Endothelial cell of umbilical vein (primary cell): Measurements from ENCODE around the gene ATF6B. TPM values are rescaled to one million over a fixed set of nuclear protein-coding genes. Genes with fewer than 3 reads are reported as not detected.
"Not testable (repeated sequence)": the region's sequence is repeated elsewhere in the genome, so short reads cannot be mapped to it uniquely, and the experiment has no call there.

ENCODE experiments used
- BruUV-seq: library from RNA; stranded (reverse); fragments of 400-500 nt; replicated peaks from 2 replicates; lab custom pipeline; 2021; lab: Mats Ljungman, UMichigan
- CTCF ChIA-PET: fragments of 300-600, 350-600 bp; sonication (Branson Sonifier 250); formaldehyde crosslinking; loops from one replicate; lab custom pipeline; 2021; ENCODE audit warnings: antibody characterized with exemption, inconsistent platforms; lab: Charles Lee
- POLR2A ChIA-PET: fragments of 300-600, 350-600 bp; sonication (Branson Sonifier 250); formaldehyde crosslinking; loops from one replicate; lab custom pipeline; 2021; ENCODE audit warnings: antibody characterized with exemption, inconsistent platforms; lab: Charles Lee
- DNase-seq: peaks from one replicate; pipeline ENCODE4 v3.0.0-alpha.2; 2011; ENCODE audit warnings: low read depth, low spot score
- FAIRE-seq: peaks from 2 replicates; lab custom pipeline; 2011; peaks lifted over from hg19 to GRCh38; lab: Jason Lieb, UNC
- H2AFZ ChIP-seq: 2 replicates; pipeline ENCODE4 v1.6.0; 2012; ENCODE audit warnings: low read depth, low read length, control low read depth, inconsistent platforms
- H3K27ac ChIP-seq: 2 replicates; pipeline ENCODE4 v1.5.1; 2011; ENCODE audit warnings: low read depth, mild to moderate bottlenecking, control low read depth, low read length, moderate library complexity; ENCODE audit not compliant: insufficient read depth
- H3K27me3 ChIP-seq, 2 experiments: 2 replicates each; pipeline versions ENCODE4 v1.6.0 to v1.6.1; 2011; ENCODE audit warnings: low read length in 2 of 2, mixed read lengths in 1 of 2; ENCODE audit not compliant: control insufficient read depth in 2 of 2, insufficient read depth in 2 of 2
- H3K36me3 ChIP-seq, 2 experiments: 2 replicates in 1 of 2; 3 replicates in 1 of 2; pipeline ENCODE4 v1.5.1; 2011; ENCODE audit warnings: low read length in 2 of 2, mild to moderate bottlenecking in 1 of 2, moderate library complexity in 1 of 2; ENCODE audit not compliant: control insufficient read depth in 2 of 2, insufficient read depth in 2 of 2; ENCODE audit errors: extremely low read depth in 1 of 2
- H3K4me1 ChIP-seq: 3 replicates; pipeline ENCODE4 v1.5.1; 2011; ENCODE audit warnings: mild to moderate bottlenecking, low read length; ENCODE audit not compliant: control insufficient read depth, insufficient read depth; ENCODE audit errors: extremely low read depth
- H3K4me2 ChIP-seq: 2 replicates; pipeline ENCODE4 v1.6.1; 2011; ENCODE audit warnings: low read length, control low read depth, mixed read lengths; ENCODE audit not compliant: insufficient read depth
- H3K4me3 ChIP-seq, 3 experiments: fragments of 200-600 bp in 1 of 3; sonication (generic), shearing (Covaris generic) in 1 of 3; replicated peaks in 1 of 3; 2 replicates each; pipeline ENCODE4 v1.5.1; 2011 to 2016; ENCODE audit warnings: control low read depth in 3 of 3, low read length in 3 of 3, mild to moderate bottlenecking in 2 of 3, inconsistent platforms in 1 of 3, low read depth in 1 of 3, moderate library complexity in 1 of 3; ENCODE audit not compliant: insufficient read depth in 1 of 3
- H3K79me2 ChIP-seq: 2 replicates; pipeline ENCODE4 v1.6.0; 2012; ENCODE audit warnings: low read length, inconsistent platforms; ENCODE audit not compliant: control insufficient read depth, insufficient read depth
- H3K9ac ChIP-seq: replicated peaks from 2 replicates; pipeline ENCODE3; 2011; ENCODE audit warnings: low read length, control low read depth; ENCODE audit not compliant: insufficient read depth; ENCODE audit errors: extremely low read depth
- H3K9me1 ChIP-seq: replicated peaks from 3 replicates; pipeline ENCODE4 v1.6.0; 2011; ENCODE audit warnings: mild to moderate bottlenecking, low read length; ENCODE audit not compliant: control insufficient read depth, insufficient read depth; ENCODE audit errors: extremely low read depth
- H3K9me3 ChIP-seq: replicated peaks from 2 replicates; pipeline ENCODE4 v1.5.1; 2012; ENCODE audit warnings: low read length, inconsistent platforms; ENCODE audit not compliant: control insufficient read depth, insufficient read depth
- H4K20me1 ChIP-seq: replicated peaks from 2 replicates; pipeline ENCODE3; 2011; ENCODE audit warnings: mild to moderate bottlenecking, low read length; ENCODE audit not compliant: control insufficient read depth, insufficient read depth; ENCODE audit errors: extremely low read depth
- EZH2 ChIP-seq: IDR thresholded peaks from 2 replicates; pipeline ENCODE4 v1.6.1; 2012; ENCODE audit warnings: borderline replicate concordance, low read depth, mild to moderate bottlenecking, moderate library complexity, low read length, inconsistent platforms; ENCODE audit not compliant: severe bottlenecking
- FOS ChIP-seq: IDR thresholded peaks from 2 replicates; pipeline ENCODE4 v1.6.1; 2011; ENCODE audit warnings: mild to moderate bottlenecking, low read length, moderate library complexity, borderline replicate concordance; ENCODE audit not compliant: insufficient read depth
- GATA2 ChIP-seq: IDR thresholded peaks from 2 replicates; pipeline ENCODE4 v1.7.0; 2011; ENCODE audit warnings: low read depth, mild to moderate bottlenecking, moderate library complexity, mixed read lengths, low read length; ENCODE audit not compliant: insufficient read length, insufficient read depth
- JUN ChIP-seq: IDR thresholded peaks from 2 replicates; pipeline ENCODE4 v1.6.1; 2011; ENCODE audit warnings: borderline replicate concordance, low read depth; ENCODE audit not compliant: insufficient read length, insufficient read depth
- MAX ChIP-seq: IDR thresholded peaks from 2 replicates; pipeline ENCODE4 v1.6.1; 2011; ENCODE audit not compliant: insufficient read depth, insufficient read length
- MYC ChIP-seq: IDR thresholded peaks from one replicate; pipeline ENCODE4 v1.6.1; 2011; ENCODE audit warnings: mild to moderate bottlenecking, low read depth, low read length
- POLR2A ChIP-seq: IDR thresholded peaks from 2 replicates; pipeline ENCODE4 v1.6.1; 2012; ENCODE audit warnings: low read depth, mild to moderate bottlenecking, control low read depth, low read length
- POLR2AphosphoS5 ChIP-seq: IDR thresholded peaks from 2 replicates; pipeline ENCODE4 v1.6.1; 2012; ENCODE audit warnings: low read depth, mild to moderate bottlenecking, control low read depth, low read length, moderate library complexity; ENCODE audit not compliant: insufficient read depth
- dilution Hi-C: fragments of 300-500 bp; cut with MboI; formaldehyde crosslinking; loops from one replicate; pipeline ENCODE4 v1.15.0; 2019; ENCODE audit warnings: low sequenced_read_pairs; ENCODE audit not compliant: extremely low pct_ligation_motif_present
- intact Hi-C: fragments of 100-400 bp; cut with micrococcal nuclease; formaldehyde crosslinking; loops from one replicate; pipeline ENCODE4 v1.10.0; 2022
- polyA plus RNA-seq, 4 experiments: library from polyadenylated mRNA; depleted of rRNA in 3 of 4; stranded (reverse) in 3 of 4; unstranded in 1 of 4; fragments of >200 nt; gene quantifications; 2 replicates each; pipeline versions ENCODE4 v1.2.1 to v1.2.3, GENCODE V29; 2011 to 2012; ENCODE audit warnings: missing spikeins in 1 of 4
- total RNA-seq: library from RNA; stranded (reverse); gene quantifications from 2 replicates; pipeline ENCODE4 v1.2.3, GENCODE V29; 2021
- TF ChIP-seq, protein P1 (sequence below), 2 donors: IDR thresholded peaks; 1 replicate in 1 of 2; 2 replicates in 1 of 2; pipeline ENCODE4 v1.5.1; 2011; ENCODE audit warnings: low read length in 2 of 2, mild to moderate bottlenecking in 2 of 2, moderate library complexity in 2 of 2, control low read depth in 1 of 2, inconsistent platforms in 1 of 2, low read depth in 1 of 2; ENCODE audit not compliant: insufficient read depth in 1 of 2; ENCODE audit errors: extremely low read depth in 1 of 2

The ATF6B gene
- total and polyA plus RNA-seq, 2 donors (not counting 3 experiments of a cell fraction or from before 2014, with no cell fraction given): 106 to 115 TPM

DNA sequence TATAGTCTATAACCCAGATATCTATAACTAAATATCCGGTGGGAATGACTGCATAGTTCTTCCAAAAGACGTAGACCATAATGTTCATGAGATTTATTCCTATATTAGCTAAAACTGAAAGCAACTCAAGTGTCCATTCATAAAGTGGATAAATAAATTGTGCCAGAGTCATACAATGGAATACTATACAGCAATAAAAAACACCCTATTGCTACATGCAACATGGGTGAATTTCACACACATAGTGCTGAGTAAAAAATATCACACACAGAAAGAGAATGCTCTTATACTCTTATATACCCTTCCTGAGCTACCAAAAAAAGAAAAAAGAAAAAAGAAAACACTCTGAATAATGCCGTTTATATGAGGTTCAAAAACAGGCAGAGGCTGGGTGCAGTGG lies 25.8 kb downstream of the ATF6B start:
- DNase-seq: no peak
- Histone ChIP-seq H3K36me3 (no peaks in the 10 kb centered on the region), H3K4me2 (no peak overlapping the region), H3K4me3 (no peak overlapping the region), H4K20me1 (no peaks in the 10 kb centered on the region), H3K9me1 (no peaks in the 10 kb centered on the region), H3K9me3 (no peaks in the 10 kb centered on the region), H3K79me2 (no peaks in the 10 kb centered on the region), H3K27ac (no peak overlapping the region), H2AFZ (no peak overlapping the region), H3K27me3 (peaks cover 0 to 10% of the 10 kb centered on the region in 2 experiments), H3K4me1 (no peaks in the 10 kb centered on the region), H3K9ac (no peak overlapping the region)
- ChIA-PET CTCF (interaction anchor here (0.8 to 1.6 kb wide), 3 partner anchors 9 to 15 kb away, joined by 3 to 4 read pairs (median 3); no protein-coding TSS in a partner anchor), POLR2A (no interaction called here)
- FAIRE-seq: no peak
- intact Hi-C loops (no loop called here), dilution Hi-C loops (no loop called here)
- no TSS peak for BruUV-seq
- TF ChIP-seq POLR2AphosphoS5: no peak
- TF ChIP-seq, protein P1, sequence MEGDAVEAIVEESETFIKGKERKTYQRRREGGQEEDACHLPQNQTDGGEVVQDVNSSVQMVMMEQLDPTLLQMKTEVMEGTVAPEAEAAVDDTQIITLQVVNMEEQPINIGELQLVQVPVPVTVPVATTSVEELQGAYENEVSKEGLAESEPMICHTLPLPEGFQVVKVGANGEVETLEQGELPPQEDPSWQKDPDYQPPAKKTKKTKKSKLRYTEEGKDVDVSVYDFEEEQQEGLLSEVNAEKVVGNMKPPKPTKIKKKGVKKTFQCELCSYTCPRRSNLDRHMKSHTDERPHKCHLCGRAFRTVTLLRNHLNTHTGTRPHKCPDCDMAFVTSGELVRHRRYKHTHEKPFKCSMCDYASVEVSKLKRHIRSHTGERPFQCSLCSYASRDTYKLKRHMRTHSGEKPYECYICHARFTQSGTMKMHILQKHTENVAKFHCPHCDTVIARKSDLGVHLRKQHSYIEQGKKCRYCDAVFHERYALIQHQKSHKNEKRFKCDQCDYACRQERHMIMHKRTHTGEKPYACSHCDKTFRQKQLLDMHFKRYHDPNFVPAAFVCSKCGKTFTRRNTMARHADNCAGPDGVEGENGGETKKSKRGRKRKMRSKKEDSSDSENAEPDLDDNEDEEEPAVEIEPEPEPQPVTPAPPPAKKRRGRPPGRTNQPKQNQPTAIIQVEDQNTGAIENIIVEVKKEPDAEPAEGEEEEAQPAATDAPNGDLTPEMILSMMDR (IDR thresholded peaks at IDR 0.05; ENCODE audit: extremely low read depth in 1 of 2, insufficient read depth in 1 of 2, low read depth in 1 of 2, low read length in 2 of 2): no peak
- TF ChIP-seq JUN: no peak
- TF ChIP-seq GATA2: no peak
- TF ChIP-seq MAX: no peak
- no peak for TF ChIP-seq EZH2
- TF ChIP-seq FOS: no peak
- no peak for TF ChIP-seq MYC
- TF ChIP-seq POLR2A: no peak

GRCh38 chr6:32100251-32100650 lies 27.8 kb downstream of the ATF6B start:
- CTCF ChIA-PET: interaction anchor here (1.1 to 1.4 kb wide), 3 partner anchors 9 to 19 kb away, joined by 4 to 6 read pairs (median 5); no protein-coding TSS in a partner anchor
- POLR2A ChIA-PET, FAIRE-seq, H3K4me1 ChIP-seq, H3K79me2 ChIP-seq, H3K9ac ChIP-seq, H4K20me1 ChIP-seq, H3K9me3 ChIP-seq, H3K36me3 ChIP-seq, H3K4me2 ChIP-seq, DNase-seq, H2AFZ ChIP-seq, BruUV-seq, H3K4me3 ChIP-seq, H3K27me3 ChIP-seq, H3K27ac ChIP-seq, intact Hi-C loops, dilution Hi-C loops, H3K9me1 ChIP-seq: not testable (repeated sequence)
